ENCODE results near the gene MED17.
"Not testable (repeated sequence)": the region's sequence is repeated elsewhere in the genome, so short reads cannot be mapped to it uniquely, and the experiment has no call there.

The MED17 gene

DNA sequence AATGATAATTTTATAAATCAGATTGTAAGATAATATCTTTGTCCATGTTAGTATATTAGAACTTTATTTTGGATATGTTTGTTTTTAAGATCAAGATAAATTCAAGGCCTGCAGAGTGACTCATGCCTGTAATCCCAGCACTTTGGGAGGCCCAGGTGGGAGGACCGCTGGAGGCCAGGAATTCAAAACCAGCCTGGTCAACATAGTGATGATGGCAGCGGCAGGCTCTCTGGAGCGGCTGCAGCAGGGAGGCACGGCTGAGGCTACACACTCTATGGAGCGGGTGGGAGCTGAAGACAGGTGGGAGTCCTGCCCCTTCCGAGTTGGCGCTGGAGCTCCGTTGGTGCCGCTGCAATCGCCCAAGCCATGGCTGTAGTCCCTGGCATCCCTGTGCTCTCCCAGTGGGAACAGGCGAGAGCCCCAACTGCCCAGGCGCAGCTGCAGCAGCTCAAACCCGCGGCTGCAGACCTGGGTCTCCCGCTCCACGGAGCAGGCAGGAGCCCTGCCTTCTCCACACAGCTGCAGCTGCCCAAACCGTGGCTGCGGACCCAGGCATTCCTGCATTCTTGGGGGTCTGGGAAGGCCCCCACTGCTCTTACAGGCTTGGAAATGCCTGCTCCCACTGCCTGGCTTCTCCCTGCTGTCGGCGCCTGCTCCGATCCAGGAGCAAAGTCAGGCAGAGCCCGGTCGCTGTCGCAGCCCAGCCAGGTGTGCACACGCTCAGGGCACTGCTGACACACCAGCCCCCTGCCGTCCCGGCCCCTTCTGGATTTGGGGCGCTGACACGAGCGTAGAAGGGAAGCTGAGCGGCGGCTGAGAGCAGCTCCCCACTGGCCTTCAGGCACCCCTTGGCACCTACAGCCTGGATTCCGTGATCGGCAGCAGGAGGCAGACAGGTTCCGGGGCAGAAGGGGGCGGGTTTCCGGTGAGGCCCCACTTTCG lies 25.9 kb upstream of the MED17 start:
- DNase-seq (ENCODE audit: low spot score), result no peak

DNA sequence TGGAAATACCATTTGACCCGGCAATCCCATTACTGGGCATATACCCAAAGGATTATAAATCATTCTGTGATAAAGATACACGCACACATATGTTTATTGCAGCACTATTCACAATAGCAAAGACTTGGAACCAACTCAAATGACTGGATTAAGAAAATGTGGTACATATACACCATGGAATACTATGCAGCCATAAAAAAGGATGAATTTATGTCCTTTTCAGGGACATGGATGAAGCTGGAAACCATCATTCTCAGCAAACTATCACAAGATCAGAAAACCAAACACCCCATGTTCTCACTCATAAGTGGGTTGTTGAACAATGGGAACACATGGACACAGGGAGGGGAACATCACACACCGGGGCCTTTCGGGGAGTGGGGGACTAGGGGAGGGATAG lies 25.0 kb upstream of the MED17 start:
- not testable (repeated sequence) for DNase-seq (ENCODE audit: low spot score)

DNA sequence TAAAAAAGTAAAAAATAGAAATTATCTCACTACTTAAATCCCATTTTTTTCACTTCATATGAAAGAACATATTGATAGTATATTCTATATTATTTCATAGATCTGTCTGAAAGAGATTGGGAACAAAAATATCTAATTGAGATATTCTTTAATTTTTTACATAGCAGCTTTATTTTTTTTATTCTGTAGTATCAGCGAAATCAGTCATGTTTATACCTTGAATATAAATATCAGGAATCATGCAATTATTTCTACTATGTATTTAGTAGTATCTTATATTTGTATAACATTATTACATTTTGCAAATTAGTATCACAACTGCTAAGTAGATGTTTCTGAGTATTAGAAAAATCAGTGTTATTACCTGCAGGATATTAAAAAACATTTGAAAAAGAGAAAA lies 22.2 kb upstream of the MED17 start:
- no peak for DNase-seq (ENCODE audit: low spot score)

DNA sequence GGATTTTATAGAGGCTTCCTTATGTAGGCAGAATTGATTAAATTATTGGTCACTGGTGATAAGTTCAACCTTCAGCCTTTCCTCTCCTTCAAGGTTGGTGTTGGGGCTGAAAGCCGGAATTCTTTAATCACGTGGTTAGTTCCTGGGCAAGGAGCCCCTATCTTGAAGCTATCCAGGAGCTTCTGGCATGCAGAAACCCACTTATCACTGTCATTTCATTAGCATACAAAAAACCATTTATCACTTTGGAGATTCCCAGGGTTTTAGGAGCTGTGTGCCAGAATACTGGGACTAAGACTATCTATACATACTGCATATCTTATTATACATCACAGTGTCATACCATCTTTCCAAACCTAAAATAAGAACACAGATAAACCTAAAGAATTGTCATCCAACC lies 18.5 kb upstream of the MED17 start:
- no peak for DNase-seq (ENCODE audit: low spot score)

DNA sequence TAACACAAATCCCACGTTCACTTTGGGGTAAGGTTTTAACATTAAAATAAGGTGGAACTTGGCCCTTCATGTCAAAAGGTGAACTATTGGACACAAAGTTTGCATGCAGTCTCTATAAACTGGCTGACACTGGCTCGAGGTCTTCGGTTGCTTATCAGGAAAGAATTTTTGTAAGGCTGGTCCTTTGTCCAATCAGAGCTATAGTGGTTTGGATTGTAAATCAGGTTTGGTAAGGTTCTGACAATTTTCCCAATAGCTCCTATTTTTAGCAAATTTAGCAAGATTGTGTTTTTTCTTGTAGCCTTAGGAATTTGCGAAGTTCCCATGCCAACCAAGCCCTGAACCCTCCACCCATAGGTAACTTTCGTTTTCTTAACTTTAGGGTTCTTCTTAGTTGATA lies 17.6 kb upstream of the MED17 start:
- DNase-seq (ENCODE audit: low spot score), result no peak

DNA sequence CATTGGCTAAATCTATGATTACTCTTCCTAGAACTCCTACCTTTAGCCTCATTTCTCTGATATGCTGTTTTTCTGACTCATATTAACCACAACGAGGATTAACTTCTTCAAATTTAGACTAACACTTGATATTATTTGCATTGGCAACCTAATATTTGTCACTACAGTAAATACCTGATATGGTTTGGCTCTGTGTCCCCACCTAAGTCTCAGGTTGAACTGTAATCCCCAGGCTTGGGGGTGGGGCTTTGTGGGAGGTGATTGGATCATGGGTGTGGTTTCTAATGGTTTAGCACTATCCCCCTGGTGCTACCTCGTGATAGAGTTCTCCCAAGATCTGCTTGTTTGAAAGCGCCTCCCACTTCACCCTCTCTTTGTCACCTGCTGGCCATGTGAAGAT lies 17.1 kb upstream of the MED17 start:
- DNase-seq (ENCODE audit: low spot score), result no peak

DNA sequence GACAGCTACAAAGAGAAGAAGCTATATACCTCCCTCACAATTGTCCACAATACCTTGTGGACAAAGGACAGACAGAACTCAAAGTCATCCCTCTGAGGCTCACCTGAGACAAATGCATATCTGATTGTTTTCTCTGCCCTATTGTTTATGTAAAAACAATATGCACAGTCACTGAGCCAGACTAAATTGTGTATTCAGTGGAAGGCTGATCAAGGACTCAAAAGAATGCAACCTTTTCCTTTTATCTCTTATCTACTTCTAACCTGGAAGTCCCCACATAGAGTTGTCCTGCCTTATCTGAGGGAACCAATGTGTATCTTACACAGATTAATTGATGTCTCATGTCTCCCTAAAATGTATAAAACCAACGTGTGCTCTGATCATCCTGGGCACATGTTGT lies 13.9 kb upstream of the MED17 start:
- no peak for DNase-seq (ENCODE audit: low spot score)

DNA sequence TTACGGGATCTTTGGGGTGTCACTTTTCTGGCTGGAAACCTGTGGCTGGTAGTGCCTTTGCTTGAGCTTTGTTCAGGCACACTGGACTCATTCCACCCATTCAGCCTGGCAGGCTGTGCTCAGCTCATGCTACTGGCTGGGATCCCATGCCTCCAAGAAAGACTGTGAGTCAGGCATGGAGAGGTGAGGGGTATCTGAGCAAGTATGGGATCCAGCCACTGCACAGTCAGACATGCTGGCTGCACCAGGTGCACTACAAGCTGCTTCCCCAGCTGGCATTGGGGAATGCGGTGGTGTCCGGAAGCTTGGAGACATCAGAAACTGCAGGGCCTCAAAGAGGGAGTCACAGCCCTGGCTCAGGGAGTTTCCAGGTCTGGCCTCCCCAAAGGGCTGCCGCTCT lies 12.0 kb upstream of the MED17 start:
- no peak for DNase-seq (ENCODE audit: low spot score)

DNA sequence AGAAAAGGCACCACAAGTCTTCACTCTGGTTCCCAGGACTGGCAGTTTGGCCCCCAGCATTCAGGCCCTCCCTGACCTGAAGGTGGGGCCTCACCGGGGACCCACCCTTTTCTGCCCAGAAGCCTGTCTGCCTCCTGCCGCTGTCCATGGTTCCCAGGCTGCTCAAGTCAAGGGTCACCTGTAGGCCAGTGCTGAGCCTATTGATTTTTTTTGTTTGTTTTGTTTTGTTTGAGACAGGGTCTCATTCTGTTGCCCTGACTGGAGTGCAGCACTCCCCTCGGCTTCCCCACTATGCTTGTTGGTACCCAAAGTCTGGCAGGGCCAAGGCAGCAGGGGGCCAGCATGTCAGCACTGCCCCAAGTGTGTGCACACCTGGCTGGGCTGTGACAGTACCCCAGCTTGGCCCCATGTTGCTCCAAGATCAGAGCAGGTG lies 11.0 kb upstream of the MED17 start:
- no peak for DNase-seq (ENCODE audit: low spot score)

DNA sequence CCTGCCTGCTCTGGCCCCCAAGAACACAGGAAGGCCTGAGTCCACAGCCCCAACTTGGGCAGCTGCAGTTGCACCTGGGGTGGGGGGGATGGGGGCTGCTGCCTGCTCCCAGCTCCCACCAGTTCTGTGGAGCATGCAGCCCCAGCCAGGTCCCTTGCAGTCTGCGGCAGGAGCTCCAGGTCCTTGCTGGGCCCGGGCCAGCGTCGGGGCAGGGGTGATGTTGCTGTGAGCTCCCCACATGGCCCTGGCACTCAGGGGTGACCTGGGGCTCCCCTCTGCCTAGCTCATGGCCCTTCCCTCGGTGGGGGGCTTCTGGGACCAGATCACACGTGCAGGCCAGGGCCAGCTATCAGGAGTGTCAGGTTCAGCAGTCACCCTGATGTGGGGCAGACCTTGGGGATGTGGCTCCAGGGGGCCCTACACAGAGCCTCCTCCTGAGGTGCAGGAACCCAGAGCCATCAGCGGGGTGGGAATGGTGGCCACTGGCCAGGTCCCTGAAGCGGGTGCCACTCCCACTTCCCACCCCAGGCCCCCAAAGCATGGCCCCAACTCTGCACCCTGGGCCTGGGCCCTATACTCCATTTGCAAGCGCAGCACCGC lies 10.4 kb upstream of the MED17 start:
- no peak for DNase-seq (ENCODE audit: low spot score)

DNA sequence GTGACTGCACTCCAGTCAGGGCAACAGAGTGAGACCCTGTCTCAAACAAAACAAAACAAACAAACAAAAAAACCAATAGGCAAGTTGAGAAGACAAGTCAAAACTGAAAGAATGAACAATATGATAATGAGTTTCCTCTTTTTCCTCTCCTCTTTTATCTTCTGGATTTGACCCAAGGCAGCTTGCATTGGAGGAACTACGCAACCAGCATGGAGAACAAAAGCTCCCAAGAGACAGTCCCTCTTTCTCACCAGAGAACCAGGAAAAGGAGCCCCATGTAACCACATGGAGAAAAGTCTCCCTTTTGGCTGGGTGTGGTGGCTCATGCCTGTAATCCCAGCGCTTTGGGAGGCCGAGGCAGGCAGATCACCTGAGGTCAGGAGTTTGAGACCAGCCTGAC lies 9.5 kb upstream of the MED17 start:
- not testable (repeated sequence) for DNase-seq (ENCODE audit: low spot score)

DNA sequence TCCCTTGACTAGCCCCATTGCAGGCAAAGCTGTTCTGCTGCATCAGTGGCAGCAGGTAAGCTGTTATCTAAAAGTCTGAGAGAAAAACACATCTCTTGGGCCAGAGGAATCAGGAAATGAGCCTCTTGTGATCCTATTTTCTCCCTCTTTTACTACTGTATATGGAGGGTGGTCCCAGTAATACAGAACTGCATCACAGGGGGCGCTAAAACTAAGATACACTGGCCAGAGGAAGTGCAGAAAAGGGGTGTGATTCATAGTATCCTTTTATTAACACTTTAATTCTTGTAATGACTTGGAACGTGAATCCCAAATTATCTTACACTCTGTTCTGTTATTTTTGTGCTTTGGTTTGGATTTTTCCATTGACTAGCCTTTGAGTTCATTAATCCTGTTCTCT lies 8.8 kb upstream of the MED17 start:
- DNase-seq (ENCODE audit: low spot score), result no peak

DNA sequence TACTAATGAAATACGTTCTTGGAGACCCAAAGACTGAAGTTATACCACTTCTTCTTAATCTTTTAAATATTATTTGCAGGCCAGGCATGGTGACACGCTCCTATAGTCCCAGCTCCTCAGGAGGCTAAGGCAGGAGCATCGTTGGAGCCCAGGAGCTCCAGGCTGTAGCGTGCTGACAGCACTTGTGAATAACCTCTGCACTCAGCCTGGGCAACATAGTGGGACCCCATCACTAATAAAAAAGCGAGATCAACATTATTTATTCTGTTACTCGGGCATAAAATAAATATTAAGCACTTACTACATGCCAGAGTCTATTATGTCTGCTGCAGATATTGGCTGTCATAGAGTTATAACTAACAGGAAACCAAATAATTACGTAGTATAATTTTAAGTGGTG lies 720 bp upstream of the MED17 start:
- DNase-seq (ENCODE audit: low spot score), result peak; percentile 1

DNA sequence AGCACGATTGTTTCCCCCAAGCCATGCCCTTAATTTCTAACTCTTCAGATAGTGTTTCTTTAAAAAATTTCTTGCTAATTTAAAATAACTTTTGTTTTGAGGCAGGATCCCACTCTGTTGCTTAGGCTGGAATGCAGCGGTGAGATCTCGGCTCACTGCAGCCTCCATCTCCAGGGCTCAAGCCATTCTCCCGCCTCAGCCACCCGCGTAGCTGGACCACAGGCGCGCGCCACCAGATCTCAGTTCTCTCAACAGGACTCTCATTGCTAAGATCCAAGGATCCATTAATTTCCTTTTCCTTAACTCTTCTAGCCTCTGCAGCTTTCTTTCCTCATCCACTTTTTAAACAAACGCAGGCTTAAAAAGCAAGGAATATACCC lies 327 bp upstream of the MED17 start:
- DNase-seq (ENCODE audit: low spot score), result no peak

DNA sequence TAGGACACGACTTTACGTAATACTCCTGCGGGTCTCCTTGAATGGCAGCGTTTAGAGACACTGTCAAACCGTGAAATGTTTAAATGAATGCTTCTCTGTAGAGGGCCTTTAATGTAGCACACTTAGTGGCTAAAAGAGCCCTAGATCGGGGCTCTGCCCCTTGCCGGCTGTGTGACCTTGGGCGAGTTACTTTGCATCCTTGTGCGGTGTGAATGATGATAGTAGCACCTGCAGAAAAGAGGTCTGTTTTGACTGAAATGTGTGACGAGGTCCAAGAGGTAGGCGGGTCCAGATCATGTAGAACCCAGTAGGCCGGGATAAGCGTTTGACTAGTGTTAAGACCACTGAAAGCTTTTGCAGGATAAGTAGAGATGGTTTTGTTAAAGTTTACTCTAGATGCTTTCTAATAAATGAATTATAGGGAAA lies 866 bp downstream of the MED17 start:
- DNase-seq (ENCODE audit: low spot score), result no peak

DNA sequence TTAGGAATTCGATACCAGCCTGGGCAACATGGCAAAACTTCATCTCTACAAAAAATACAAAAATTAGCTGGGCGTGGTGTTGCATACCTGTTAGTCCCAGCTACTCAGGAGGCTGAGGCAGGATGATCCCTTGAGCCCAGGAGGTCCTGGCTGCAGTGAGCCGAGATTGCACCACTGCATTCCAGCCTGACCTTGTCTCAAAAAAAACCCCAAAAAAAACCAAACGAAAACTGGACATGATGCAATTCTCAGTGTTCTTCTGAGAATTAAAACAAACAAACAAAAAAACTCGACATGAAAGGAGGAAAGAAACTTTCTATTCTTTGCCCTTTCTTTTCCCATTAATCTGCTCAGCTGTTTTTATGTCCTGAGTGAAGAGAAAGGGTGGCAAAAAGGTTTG lies 7.4 kb downstream of the MED17 start:
- no peak for DNase-seq (ENCODE audit: low spot score)

DNA sequence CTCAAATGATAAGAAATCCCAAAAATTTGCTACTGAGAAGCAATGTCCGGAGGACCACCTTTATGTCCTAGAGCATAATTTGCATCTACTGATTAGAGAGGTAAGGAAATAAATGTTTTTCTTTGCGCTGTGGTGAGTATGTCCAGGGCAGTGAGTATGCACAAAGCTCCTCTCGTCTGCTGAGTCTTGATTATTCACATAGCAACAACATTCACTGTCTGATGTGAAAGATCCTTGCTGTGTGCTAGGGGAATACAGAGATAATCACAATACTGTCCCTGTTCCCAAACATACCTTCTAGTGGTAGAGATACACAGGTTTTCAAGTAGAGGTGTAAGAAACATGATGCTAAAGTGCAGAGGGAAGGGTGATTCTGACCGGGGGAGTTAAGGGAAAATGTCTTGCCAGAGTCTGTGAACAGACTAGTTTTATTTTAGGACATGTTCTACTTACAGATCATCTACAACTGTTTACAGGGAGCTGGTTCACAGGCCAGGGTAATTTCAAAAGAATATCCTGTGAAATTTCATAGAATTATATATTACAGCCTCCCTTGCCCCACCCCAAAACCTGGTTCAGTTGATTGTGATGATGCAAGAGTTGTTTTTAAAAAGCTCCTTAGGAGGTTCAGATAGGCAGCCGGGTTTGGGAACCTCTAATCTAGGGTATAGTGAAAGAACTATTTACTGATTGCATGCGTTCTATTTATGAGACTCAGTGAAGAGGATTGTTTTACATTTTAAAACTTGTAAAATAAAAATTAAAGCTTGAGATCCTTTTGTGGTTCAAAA lies 12.6 kb downstream of the MED17 start:
- no peak for DNase-seq (ENCODE audit: low spot score)

DNA sequence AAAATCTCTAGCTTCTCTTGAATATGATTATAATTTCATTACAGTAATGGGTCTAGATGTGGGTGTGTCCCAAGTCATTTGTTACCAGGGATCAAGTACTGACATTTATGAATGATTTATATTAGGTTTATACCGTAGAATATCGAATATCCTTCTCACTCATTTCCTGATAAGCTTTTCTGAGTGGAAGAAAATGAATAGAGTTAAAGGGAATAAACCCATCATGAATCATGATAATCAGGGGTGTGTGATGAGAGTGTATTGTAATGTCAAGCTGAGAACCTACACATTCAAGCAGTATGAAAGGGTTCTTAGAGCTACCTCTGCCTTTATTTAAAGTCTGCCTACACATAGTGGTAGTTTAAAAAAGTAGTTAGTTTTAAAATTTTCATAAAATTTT lies 17.3 kb downstream of the MED17 start:
- DNase-seq (ENCODE audit: low spot score), result no peak

DNA sequence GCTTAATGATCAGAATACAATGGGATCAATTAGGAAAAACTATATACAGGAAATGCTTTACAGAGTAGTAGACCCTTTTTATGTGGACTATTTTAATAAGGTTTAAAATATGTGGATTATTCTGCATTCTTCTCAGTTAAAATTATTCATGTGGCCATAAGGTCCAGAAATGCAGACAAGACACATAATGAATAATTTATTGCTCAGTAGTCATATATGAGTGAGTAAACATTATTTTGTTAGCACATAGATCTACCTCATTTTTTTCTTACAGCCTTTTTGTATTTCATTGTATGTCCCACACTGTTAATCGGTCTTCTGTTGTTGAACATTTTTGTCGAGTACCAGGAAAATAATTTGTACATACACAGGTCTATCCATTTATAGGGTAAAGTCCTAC lies 20.8 kb downstream of the MED17 start:
- no peak for DNase-seq (ENCODE audit: low spot score)

DNA sequence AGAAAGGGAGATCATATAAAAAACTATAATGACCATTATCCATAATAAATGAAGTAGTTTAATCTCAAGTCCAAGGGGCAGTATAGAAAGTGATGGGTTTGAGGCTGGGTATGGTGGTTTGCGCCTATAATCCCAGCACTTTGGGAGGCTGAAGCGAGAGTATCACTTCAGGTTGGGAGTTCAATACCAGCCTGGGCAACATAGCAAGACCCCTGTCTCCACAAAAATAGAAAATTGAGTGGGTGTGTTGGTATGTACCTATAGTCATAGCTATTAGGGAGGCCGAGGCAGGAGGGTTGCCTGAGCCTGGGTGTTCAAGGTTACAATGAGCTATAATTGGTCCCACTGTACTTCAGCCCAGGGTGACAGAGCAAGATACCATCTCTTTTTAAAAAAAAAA lies 23.9 kb downstream of the MED17 start:
- no peak for DNase-seq (ENCODE audit: low spot score)

DNA sequence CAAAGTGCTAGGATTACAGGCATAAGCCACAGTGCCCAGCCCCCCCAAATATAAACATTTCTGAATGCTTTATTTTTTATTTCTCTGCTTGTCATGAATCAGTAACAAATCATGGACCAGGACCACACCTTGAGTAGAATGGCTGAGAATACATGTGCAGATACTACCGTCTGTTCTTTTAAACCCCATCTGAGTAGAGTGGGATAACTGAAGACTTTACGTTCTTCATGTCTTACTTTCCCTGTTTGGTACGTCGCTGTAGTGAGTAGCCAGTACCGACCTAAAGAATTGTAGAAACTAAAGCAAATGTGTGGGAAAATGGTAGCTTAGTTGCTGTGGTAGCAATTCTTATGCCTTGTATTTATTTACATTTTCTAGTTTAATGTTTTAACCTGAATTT lies 29.9 kb downstream of the MED17 start:
- DNase-seq (ENCODE audit: low spot score), result no peak

DNA sequence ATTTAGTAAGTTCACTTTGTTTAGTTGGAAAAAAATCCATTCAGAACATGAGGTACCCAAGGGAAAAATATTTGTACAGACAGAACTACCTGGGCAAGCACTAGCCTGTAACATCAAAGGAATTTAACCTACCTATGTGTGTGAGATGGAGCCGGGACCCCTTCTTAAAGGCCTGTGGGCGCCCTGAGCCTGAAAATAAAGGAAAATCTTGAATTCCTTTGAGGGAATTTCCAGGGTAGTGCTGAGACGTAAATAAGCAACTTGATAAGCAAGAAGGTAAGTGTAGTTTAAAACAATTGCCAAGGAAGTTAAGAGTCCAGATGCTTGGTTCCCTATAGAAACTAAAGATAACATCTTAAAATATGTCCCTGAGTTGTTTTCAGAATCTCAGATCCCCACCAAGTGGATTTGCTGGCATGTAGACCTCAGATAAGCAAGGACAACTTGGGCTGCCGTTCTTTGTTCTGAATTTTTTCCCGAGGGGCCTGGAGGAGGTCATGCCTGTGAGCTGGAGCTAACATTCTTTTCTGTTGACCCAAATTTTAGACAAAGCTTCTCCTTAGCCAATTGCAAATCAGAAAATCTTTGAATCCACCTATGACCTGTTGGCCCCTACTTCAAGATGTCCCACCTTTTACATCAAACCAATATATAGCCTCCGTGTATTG lies 31.0 kb downstream of the MED17 start:
- DNase-seq (ENCODE audit: low spot score), result no peak
